ENCODE measurements around the gene ZNF317. TPM values are rescaled to one million over a fixed set of nuclear protein-coding genes. Genes with fewer than 3 reads are reported as not detected.

ZNF317 gene
- total and polyA plus RNA-seq, 2 of the 13 experiments (the other 11 are each of a cell fraction or from before 2014, with no cell fraction given), result 14.0 to 27.9 TPM

DNA sequence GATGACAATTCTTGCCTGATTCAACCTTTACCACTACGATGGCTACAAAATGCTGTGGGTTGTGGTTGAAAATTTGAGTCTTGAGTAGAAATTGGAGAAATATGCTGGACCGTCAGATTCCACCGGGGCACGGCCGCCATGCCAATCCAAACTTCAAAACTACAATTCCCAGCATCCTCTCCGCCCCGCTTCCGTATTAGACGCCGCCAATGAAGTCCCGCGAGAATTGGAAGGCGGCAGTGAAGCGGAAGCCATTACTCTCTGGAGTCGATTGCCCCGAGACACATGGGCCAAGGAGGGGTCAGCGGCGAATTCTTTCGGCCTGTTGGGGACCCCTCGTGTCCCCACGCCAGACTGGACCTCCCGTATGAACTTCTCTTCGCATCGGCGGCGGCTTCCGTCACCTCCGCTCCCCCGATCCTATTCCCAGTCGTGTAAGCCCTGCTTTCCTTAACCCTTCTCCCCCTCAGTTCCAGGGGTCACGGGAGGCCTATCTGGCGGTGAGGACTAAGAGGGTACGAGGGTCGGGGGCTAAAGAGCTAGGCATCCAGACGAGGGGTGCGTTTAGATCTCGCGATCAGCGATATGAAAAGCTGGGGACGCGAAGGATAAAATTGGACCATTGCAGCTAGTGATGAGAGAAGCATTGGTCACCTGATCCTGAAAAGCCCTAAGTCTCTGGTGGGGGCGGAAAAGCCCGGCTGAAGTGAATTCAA lies at the start of gene ZNF317 (continued):
- TF ChIP-seq CHD2 (IDR thresholded peaks at IDR 0.05; ENCODE audit: low read depth, low read length) (peak; percentile 97), SIX1 (CRISPR knock-in tag; IDR thresholded peaks at IDR 0.05; ENCODE audit: borderline replicate concordance) (0 out of 2 replicates have a peak, but pooled peaks have one; percentile 35), ZNF556 (CRISPR knock-in tag; IDR thresholded peaks at IDR 0.05; ENCODE audit: borderline replicate concordance) (peak; percentile 57; the same call in 1 of the 2 replicates), SMAD9 (CRISPR knock-in tag; IDR thresholded peaks at IDR 0.05) (no peak), NFIB (CRISPR knock-in tag; IDR thresholded peaks at IDR 0.05; ENCODE audit: borderline replicate concordance) (no peak), TP53 (CRISPR knock-in tag; conservative IDR thresholded peaks at IDR 0.05) (no peak), HOXA5 (CRISPR knock-in tag; IDR thresholded peaks at IDR 0.05) (peak; percentile 78; the same call in 1 of the 2 replicates), BCL6 (CRISPR knock-in tag; IDR thresholded peaks at IDR 0.05) (no peak), ELF3 (CRISPR knock-in tag; IDR thresholded peaks at IDR 0.05) (peak; percentile 87), FOXK1 (CRISPR knock-in tag; IDR thresholded peaks at IDR 0.05; ENCODE audit: borderline replicate concordance, low read depth) (peak; percentile 53; the same call in 1 of the 2 replicates), ZNF446 (CRISPR knock-in tag; IDR thresholded peaks at IDR 0.05) (0 out of 2 replicates have a peak, but pooled peaks have one; percentile 62), KMT2A (CRISPR knock-in tag; IDR thresholded peaks at IDR 0.05) (peak; percentile 85), ZNF570 (CRISPR knock-in tag; IDR thresholded peaks at IDR 0.05; ENCODE audit: borderline replicate concordance) (no peak), NFYB (CRISPR knock-in tag; IDR thresholded peaks at IDR 0.05) (peak; percentile 55)
- TF ChIP-seq, protein P1, sequence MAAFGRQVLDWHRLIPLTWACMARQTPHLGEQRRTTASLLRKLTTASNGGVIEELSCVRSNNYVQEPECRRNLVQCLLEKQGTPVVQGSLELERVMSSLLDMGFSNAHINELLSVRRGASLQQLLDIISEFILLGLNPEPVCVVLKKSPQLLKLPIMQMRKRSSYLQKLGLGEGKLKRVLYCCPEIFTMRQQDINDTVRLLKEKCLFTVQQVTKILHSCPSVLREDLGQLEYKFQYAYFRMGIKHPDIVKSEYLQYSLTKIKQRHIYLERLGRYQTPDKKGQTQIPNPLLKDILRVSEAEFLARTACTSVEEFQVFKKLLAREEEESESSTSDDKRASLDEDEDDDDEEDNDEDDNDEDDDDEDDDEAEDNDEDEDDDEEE (CRISPR knock-in tag; IDR thresholded peaks at IDR 0.05), result peak; percentile 64; the same call in 1 of the 2 replicates
- TF ChIP-seq, protein P2, sequence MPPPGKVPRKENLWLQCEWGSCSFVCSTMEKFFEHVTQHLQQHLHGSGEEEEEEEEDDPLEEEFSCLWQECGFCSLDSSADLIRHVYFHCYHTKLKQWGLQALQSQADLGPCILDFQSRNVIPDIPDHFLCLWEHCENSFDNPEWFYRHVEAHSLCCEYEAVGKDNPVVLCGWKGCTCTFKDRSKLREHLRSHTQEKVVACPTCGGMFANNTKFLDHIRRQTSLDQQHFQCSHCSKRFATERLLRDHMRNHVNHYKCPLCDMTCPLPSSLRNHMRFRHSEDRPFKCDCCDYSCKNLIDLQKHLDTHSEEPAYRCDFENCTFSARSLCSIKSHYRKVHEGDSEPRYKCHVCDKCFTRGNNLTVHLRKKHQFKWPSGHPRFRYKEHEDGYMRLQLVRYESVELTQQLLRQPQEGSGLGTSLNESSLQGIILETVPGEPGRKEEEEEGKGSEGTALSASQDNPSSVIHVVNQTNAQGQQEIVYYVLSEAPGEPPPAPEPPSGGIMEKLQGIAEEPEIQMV (CRISPR knock-in tag; IDR thresholded peaks at IDR 0.05; ENCODE audit: low read depth), result no peak
- TF ChIP-seq, protein P3, sequence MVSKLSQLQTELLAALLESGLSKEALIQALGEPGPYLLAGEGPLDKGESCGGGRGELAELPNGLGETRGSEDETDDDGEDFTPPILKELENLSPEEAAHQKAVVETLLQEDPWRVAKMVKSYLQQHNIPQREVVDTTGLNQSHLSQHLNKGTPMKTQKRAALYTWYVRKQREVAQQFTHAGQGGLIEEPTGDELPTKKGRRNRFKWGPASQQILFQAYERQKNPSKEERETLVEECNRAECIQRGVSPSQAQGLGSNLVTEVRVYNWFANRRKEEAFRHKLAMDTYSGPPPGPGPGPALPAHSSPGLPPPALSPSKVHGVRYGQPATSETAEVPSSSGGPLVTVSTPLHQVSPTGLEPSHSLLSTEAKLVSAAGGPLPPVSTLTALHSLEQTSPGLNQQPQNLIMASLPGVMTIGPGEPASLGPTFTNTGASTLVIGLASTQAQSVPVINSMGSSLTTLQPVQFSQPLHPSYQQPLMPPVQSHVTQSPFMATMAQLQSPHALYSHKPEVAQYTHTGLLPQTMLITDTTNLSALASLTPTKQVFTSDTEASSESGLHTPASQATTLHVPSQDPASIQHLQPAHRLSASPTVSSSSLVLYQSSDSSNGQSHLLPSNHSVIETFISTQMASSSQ (IDR thresholded peaks at IDR 0.05; ENCODE audit: low read depth), result 0 out of 2 replicates have a peak, but pooled peaks have one; percentile 39
- TF ChIP-seq, protein P3 (CRISPR knock-in tag; IDR thresholded peaks at IDR 0.05; ENCODE audit: borderline replicate concordance), result no peak; the same call in 1 of the 2 replicates
- TF ChIP-seq, protein P4, sequence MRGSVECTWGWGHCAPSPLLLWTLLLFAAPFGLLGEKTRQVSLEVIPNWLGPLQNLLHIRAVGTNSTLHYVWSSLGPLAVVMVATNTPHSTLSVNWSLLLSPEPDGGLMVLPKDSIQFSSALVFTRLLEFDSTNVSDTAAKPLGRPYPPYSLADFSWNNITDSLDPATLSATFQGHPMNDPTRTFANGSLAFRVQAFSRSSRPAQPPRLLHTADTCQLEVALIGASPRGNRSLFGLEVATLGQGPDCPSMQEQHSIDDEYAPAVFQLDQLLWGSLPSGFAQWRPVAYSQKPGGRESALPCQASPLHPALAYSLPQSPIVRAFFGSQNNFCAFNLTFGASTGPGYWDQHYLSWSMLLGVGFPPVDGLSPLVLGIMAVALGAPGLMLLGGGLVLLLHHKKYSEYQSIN (CRISPR knock-in tag; IDR thresholded peaks at IDR 0.05; ENCODE audit: borderline replicate concordance), result 0 out of 2 replicates have a peak, but pooled peaks have one; percentile 69
- TF ChIP-seq, protein P5, sequence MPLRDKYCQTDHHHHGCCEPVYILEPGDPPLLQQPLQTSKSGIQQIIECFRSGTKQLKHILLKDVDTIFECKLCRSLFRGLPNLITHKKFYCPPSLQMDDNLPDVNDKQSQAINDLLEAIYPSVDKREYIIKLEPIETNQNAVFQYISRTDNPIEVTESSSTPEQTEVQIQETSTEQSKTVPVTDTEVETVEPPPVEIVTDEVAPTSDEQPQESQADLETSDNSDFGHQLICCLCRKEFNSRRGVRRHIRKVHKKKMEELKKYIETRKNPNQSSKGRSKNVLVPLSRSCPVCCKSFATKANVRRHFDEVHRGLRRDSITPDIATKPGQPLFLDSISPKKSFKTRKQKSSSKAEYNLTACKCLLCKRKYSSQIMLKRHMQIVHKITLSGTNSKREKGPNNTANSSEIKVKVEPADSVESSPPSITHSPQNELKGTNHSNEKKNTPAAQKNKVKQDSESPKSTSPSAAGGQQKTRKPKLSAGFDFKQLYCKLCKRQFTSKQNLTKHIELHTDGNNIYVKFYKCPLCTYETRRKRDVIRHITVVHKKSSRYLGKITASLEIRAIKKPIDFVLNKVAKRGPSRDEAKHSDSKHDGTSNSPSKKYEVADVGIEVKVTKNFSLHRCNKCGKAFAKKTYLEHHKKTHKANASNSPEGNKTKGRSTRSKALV (CRISPR knock-in tag; IDR thresholded peaks at IDR 0.05), result no peak

Data from HepG2 (cell line).